ENCODE measurements around the gene OSR1.
"Not testable (repeated sequence)": the region's sequence is repeated elsewhere in the genome, so short reads cannot be mapped to it uniquely, and the experiment has no call there.

The OSR1 gene

DNA sequence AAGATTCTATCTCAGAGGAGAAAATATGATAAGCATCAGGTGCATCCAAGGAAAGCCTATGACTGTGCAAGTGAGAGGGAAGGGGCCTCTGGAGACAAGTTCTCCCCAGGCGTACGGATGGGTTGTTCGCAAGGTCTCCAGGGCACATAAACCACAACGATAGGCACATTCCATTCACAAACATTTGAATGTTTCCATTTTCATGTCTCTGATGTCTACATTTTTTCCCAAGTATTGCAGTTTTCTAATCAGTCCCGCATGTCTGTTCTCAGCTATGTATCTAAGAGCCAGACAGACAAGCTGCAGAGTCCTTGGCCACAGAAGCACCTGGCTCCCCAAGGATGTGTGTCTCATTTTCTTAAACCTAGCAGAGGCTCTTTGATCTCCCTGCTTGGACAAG, 28.0 kb downstream of the OSR1 start:
- no peak for DNase-seq

DNA sequence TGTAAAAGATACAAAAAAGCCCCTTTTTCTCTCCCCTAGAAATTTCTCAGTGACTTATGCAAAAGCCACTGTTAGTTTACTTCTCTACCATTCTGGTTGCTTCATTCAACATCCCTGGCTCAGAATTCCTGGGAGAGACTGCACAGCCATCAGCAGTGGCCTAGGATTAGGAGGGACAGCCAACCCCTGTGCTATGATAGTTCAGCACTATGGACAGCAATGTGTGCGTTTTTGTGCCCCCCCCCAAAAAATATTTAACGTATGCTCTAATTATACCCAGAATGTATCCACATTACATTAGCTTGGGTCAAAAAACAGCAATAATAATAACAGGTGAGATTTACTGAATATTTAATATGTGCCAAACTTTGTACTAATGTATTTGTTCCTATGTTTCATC, 29.0 kb downstream of the OSR1 start:
- no peak for DNase-seq

GRCh38 chr2:19327496-19327895, 30.9 kb downstream of the OSR1 start:
- DNase-seq, result no peak

- DNase-seq, result no peak
Measured at GRCh38 chr2:19321946-19322345, 36.5 kb downstream of the OSR1 start.

GRCh38 chr2:19320813-19321212, 37.6 kb downstream of the OSR1 start:
- DNase-seq, result no peak

- no peak for DNase-seq
Measured at GRCh38 chr2:19319698-19320097, 38.7 kb downstream of the OSR1 start.

- DNase-seq, result no peak
Measured at GRCh38 chr2:19319064-19319463, 39.4 kb downstream of the OSR1 start.

DNA sequence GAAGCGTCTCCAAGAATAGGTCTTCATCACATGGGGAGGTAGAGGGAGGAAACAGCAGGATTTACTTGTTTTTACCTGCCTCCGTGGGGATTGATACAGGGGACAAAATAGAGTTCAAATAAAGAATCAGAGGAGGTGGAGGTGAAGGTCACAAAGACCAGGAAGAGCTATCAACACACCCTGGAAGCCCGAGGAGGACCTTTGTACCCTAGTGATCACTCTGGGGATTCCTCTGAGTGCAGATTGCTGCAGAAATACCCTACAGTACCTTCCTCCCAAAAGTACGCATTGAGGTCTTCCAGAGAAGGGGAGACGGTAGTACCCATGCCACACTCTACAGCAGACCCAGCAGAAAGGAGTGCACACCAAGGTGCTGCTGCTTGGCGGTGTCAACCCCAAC, 44.9 kb downstream of the OSR1 start:
- no peak for DNase-seq

DNA sequence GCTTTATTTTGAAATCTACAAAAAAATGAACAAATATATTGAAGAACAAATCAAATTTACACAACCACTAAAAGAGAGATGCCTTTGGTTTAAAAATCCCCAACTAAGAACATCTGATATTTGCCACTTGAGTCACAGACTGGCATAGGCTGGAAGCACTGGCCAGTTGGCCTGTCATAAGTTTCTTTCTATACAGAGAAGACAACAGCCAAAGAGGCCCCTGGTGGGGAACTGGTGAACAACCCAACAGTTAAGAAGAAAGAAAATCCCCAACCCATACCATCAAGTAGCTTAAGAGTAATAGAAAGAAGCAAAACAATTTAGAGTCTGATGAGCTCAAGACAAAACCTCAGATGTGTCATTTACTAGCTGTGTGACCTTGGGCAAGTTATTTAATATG, 45.5 kb downstream of the OSR1 start:
- no peak for DNase-seq

DNA sequence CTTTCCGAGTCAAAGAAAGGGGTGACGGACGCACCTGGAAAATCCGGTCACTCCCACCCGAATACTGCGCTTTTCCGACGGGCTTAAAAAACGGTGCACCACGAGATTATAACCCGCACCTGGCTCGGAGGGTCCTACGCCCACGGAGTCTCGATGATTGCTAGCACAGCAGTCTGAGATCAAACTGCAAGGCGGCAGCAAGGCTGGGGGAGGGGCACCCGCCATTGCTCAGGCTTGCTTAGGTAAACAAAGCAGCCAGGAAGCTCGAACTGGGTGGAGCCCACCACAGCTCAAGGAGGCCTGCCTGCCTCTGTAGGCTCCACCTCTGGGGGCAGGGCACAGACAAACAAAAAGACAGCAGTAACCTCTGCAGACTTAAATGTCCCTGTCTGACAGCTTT, 52.4 kb downstream of the OSR1 start:
- DNase-seq, result not testable (repeated sequence)

- not testable (repeated sequence) for DNase-seq
Measured at GRCh38 chr2:19305400-19306055, 52.9 kb downstream of the OSR1 start.

DNA sequence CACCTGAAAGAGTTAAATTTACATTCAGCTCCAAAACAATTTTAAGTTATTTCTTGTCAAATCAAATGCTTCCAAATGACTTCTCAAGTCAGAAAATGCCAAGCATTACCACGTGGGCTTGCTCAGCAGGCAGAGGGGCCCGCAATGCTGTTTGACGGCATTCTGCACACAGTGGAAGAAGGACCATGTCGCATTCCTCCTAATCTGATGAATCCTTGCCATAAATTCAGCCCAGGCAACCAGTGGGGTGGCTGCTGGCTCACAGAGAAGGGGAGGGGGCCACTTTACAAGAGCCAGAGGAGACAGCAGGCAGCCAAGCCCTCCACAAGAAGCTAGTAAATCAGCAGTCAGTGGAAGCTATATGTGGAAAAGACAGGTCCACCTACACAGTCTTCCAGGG, 56.7 kb downstream of the OSR1 start:
- no peak for DNase-seq
